RKO (cell line): Measurements from ENCODE around the gene ANTXRL.
"Not testable (repeated sequence)": the region's sequence is repeated elsewhere in the genome, so short reads cannot be mapped to it uniquely, and the experiment has no call there.

Experiments used
- DNase-seq: peaks from one replicate; pipeline ENCODE4 v3.0.0-alpha.2; 2016; ENCODE audit warnings: low spot score

The ANTXRL gene

GRCh38 chr10:46295350-46296010, 8.7 kb downstream of the ANTXRL start:
- DNase-seq: not testable (repeated sequence)

DNA sequence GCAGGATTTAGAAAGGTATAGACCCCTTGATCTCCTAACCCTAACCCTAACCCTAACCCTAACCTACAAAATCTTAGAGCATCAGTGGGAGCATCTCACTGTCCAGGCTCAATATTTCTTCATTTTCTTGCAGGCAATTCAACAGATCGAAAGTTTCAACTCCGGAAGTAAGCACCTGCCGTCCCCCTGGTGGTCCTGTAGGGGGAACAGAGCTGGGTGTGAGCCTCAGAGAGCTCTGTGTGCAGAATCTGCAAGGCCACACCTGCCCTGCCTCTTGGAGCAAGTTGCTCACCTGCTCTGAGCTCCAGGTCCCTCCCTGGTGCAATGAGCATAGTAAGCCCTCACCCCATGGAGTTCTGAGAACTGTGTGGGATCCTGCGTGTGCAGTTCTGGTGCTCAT, 9.3 kb downstream of the ANTXRL start:
- not testable (repeated sequence) for DNase-seq

DNA sequence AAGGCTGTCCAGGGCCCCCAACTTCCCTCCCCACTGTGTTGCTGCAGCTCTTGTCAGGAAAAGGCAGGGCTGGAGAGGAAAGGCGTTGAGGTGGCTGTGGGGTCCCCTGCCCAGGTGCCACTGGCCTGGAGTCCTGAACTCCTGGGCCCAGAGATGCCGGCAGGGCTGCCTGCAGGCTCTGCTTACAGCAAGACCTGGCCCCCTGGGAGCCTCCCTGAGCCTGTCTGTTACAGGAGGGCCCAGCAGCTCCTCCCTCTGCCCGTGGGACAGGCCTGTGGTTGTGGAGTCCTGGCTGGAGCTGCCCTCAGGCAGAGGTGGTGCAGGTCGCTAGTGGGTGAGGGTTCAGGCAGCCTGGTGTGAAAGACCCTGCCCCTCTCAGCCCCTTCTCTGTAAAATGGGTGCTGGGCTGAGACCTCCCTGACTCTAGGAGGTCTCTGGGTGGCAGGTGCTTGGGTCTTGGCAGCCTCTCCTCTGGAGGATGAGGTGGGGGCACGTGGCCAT, 9.9 kb downstream of the ANTXRL start:
- no peak for DNase-seq

- DNase-seq: no peak
These were observed 10.8 kb downstream of the ANTXRL start for GRCh38 chr10:46297406-46298204.

DNA sequence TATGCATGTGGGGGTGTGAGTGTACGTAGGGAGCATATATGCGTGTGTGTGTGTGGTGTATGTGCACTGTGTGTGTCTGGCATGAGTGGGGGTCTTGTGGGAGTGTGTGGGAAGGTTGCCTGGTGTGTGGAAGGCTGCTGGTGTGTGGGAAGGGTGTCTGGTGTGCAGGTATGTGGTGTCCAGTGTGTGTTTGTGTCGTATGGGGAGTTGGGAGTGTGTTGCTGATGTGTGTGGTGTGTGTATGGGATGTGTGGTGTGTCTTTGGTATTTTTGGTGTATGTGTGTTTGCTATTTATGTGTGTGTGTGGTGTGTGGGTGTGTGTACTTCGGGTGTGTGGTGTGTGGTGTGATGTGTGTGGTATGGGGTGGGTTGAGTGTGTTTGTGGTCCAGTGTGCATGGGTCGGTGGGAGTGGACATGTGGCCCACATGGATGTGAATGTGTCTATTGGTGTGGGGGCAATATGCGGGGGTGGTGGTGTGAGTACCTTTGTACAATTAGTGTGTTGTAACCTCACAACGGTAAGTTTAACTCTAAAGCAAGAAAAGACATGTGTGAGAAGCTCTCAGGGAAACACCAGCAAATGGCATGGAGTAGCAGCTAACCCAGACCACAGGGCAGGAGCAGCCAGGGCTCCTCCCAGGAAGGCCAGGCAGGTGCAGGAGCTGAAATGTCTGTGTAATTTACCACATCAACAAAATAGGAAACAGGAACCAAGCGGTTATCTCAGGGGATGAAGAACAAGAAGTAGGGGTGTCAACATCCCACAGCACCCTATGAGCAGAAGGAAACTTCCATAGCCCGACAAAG, 11.9 kb downstream of the ANTXRL start:
- DNase-seq: no peak

DNA sequence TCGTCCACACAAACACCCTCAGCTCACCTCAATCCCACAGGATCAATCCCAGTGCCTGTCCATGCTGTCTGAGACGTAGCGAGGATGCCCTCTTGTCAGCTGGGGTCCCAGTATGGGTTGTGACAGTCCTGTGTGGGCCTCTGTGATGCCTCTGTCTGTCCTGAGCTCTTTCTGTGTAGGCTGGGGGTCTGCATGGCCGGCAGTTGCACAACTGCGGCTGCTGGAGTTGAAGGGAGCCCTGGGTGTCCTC, 12.4 kb downstream of the ANTXRL start:
- no peak for DNase-seq

DNA sequence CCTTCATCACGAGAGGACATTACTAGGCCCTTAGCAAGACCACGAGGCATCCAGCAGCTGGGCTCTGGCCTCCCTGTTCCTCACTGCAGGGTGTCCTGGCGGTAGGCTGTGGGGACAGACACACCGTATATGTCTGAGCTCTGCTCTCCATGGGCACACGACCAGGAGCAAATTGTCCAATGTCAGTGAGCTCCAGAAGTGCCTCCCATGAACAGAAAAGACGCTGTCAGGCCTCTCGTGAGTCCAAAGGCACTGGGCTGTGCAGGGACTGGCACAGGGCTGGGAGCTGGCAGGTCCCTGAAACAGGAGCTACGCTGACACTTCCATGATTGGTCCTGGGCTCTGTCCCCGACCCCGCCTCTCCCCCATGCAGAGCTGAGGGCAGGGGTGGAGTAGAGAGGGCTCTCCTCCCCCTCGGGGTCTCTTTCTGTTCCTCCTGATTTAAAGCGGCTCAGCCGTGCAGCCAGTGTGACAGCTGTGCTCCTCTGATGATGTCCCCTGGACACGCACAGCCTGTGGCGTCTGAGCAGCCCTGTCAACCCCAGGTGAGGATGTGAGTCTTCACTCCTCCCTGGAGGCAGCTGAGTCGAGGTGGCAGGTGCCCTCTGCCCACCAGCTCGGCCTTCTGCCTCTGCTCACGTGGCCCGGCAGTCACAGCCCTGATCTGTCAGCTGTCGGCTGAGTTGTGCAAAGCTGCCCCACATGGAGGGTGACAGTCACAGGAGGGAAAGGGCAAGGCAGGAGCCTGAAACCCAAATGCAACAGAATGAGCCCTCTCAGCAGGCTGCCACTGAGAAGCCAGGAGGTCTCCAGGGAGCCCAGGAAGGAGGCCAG, 13.0 kb downstream of the ANTXRL start:
- no peak for DNase-seq

GRCh38 chr10:46300370-46300711, 13.5 kb downstream of the ANTXRL start:
- not testable (repeated sequence) for DNase-seq

- DNase-seq: no peak
These were observed 14.4 kb downstream of the ANTXRL start for GRCh38 chr10:46301056-46301645.

DNA sequence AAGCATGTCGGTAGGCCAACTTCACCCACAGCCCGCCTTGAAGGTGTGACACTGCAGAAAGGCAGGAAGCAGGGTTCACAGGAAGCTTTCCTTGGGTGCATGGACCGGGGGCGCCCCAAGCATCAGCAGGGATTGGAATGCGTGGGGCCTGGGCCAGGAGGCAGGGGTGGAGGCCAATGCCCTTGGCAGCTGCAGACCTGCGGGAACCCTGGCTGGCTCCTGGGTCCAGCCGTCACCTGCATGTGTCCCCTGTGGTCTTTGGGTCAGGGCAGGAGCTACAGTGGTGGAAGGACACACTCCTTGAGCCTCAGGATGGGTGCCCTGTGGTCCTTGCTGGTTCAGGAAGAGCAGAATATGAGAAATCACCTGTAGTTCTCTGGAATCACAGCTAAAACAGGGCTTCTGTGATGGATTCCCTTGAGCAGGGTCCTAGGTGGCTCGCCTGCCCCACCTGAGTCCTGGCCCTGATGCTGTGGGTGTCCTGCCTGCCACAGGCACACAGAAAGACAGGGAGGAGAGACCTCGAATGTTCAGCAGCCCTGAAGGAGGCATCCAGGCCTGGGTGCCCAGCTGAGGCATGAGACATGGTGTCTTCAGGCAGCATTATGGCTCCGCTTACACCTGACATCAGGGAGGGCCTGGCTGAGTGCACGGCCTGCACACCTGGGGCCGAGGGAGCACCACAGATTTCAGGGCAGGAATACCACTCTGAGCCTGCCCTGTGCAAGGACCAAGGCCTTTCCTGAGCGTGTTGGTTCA, 15.1 kb downstream of the ANTXRL start:
- DNase-seq: no peak

DNA sequence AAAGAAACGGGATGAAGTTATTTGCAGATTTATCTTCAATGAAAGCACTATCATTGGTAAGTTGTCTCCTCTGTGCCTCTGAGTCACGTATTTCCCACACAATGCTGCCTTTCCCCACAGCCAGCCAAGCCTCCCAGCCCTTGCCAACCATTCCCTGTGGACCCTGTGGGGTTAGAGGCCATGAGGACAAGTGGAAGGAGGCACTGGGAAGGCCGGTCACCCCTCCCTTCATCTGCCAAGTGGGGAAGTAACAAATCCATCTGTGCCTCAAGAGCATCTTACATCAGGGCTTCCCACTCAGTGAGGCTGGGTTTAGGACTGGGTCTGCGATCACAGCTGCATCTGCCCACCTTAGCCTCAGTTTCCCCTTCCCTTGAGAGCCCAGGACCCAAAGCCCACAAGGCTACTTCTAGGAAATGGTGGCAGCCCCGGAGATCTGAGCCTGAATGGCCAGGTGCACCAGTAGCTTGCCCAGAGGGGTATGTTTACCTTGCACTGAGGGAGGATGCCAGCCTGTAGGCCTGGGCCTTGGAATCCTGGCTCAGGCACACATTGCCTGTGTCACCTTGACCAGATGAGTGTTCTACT, 16.1 kb downstream of the ANTXRL start:
- DNase-seq: not testable (repeated sequence)

DNA sequence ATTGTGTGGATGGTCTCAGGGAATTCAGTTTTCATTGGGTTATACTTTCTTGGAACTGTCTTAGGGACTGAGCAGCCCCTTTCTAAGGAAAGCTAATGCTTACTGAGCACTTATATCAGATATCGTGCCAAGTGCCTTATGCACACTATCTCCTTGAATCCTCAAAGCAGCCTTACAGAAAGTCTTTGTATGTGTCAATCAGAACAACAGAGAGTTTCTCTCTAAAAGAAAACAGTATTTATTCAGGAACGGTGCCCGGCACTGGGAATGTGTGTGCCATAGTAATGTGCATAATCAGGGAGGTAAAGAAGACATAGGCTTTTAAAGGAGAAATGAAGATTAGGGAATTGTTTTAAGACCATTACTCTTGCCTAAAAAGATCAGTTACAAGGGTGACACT, 17.3 kb downstream of the ANTXRL start:
- no peak for DNase-seq

GRCh38 chr10:46304671-46305070, 17.9 kb downstream of the ANTXRL start:
- not testable (repeated sequence) for DNase-seq

DNA sequence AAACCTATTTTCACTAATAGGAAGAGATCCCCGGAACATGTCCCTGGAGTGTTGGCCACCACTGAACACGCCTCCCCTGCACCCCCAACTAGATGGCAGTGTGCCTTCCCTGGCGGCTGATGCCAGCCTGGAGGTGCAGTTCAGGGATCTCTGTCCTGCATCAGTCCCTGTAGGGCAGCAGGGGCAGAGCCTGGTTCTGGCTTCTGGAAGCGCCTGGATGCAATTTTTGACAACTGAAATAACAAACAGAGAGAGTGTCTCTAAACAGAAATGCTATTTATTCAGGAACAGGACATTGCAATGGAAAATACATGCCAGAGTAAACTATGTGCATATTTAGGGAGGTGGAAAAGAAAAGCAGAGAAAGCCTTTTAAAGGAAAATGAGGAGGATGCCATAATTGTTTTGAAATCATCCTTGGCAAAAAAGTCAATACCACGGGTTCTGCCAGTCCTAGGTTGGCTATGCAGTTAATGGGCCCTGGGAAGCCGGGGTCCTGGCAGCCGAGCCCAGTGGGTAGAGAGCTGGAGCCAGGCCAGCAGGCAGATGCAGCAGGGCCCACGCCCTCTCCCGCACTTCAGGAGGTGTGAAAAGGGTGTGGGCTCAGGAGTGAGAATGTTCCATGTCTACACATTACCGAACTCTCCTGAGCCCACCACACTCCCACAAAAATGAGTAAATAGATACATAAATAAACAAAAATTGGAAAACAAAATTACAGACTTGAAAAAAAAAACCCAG, 18.5 kb downstream of the ANTXRL start:
- DNase-seq: no peak

- no peak for DNase-seq
These were observed 19.2 kb downstream of the ANTXRL start for GRCh38 chr10:46305986-46306385.

- DNase-seq: no peak
These were observed 19.9 kb downstream of the ANTXRL start for GRCh38 chr10:46306516-46307184.

DNA sequence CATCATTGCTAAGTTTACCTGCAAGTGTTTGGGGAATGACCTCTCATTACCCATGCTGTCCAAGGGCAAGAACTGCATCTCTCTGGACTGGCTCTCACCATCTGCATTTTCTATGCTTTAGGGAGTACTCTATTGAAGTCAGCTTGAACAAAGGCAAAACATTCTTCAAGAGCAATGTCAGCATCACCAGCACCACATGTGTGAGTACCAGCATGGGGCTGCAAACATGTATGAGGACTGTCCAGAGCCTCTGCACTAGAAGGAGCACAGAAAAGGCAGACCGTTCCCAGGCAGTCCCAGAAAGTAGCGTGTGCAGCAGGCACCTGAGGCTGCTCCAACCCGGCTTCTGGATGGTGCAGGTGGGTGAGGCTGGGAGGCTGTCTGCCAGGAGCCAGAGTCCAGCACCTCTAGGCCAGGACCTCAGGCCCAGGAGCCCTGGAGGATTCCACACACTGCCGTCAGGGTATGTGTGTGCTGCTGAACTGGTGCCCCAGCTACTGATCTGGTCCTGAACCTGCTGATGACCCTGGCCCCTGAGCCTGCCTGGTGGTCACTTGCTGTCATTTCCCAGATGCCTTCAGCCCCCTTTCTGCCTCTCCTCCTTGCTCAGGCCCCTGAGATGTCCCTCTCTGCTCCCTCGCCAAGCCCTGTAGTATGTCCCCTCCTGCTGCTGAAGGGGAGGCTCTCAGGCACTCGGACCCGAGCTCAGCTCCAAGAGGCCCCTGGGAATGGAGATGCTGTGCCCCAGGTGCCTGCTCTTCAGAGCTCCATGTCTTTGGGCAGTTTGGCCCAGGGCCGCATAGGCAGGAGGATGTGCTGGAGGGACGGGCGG, 20.7 kb downstream of the ANTXRL start:
- no peak for DNase-seq

DNA sequence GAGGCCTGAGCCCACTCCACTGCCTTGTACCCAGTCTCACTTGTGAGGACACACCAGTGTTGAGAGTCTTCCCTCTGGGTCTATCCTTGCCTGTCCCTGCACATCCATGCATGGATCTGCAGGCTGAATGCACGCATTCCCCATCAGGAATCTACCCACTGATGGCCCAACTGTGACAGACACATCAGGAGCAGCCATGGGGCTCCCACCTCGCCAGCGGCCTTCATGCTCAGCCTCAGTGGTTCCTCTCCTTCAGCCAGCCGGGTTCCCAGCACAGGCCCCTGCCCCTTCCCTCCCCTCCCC, 21.3 kb downstream of the ANTXRL start:
- no peak for DNase-seq
